CD14-positive monocyte (primary cell): Measurements from ENCODE around the gene LETM1. TPM values are rescaled to one million over a fixed set of nuclear protein-coding genes. Genes with fewer than 3 reads are reported as not detected.

Experiments
- DNase-seq, 3 donors: peaks; one replicate each; pipeline ENCODE4 v3.0.0-alpha.2; 2011 to 2022
- H2AFZ ChIP-seq: 2 replicates; pipeline ENCODE4 v1.6.0; 2012; ENCODE audit warnings: mild to moderate bottlenecking, low read depth, low read length, inconsistent platforms; ENCODE audit not compliant: insufficient read depth, poor library complexity, severe bottlenecking
- H3K27ac ChIP-seq, 2 donors: 1 replicate in 1 of 2; 2 replicates in 1 of 2; pipeline ENCODE4 v1.5.1; 2012 to 2013; ENCODE audit warnings: low read length in 2 of 2, control low read depth in 1 of 2, inconsistent platforms in 1 of 2, low read depth in 1 of 2, mild to moderate bottlenecking in 1 of 2
- H3K27me3 ChIP-seq, 2 donors: one replicate each; pipeline versions ENCODE4 v1.6.0 to v1.6.1; 2011 to 2013; ENCODE audit warnings: low read length in 2 of 2; ENCODE audit not compliant: control insufficient read depth in 2 of 2, insufficient read depth in 2 of 2
- H3K36me3 ChIP-seq, 2 donors: replicated peaks in 1 of 2; 1 replicate in 1 of 2; 2 replicates in 1 of 2; pipeline versions ENCODE4 v1.5.1 to v1.6.1; 2012 to 2013; ENCODE audit warnings: low read length in 2 of 2, control low read depth in 1 of 2, inconsistent platforms in 1 of 2, mild to moderate bottlenecking in 1 of 2; ENCODE audit not compliant: insufficient read depth in 2 of 2, control insufficient read depth in 1 of 2
- H3K4me1 ChIP-seq, 2 donors: 1 replicate in 1 of 2; 2 replicates in 1 of 2; pipeline versions ENCODE4 v1.5.1 to v1.6.1; 2012 to 2013; ENCODE audit warnings: low read length in 2 of 2, control low read depth in 1 of 2, inconsistent platforms in 1 of 2, mild to moderate bottlenecking in 1 of 2, moderate library complexity in 1 of 2; ENCODE audit not compliant: insufficient read depth in 2 of 2, control insufficient read depth in 1 of 2
- H3K4me2 ChIP-seq: replicated peaks from 2 replicates; pipeline ENCODE3; 2012; ENCODE audit warnings: low read length, moderate library complexity, mild to moderate bottlenecking; ENCODE audit not compliant: poor library complexity, severe bottlenecking; ENCODE audit errors: extremely low read depth
- H3K4me3 ChIP-seq, 3 experiments: fragments of 200-600 bp in 1 of 3; sonication (generic) in 1 of 3; replicated peaks in 1 of 3; 1 replicate in 2 of 3; 2 replicates in 1 of 3; pipeline ENCODE4 v1.5.1; 2011 to 2013; ENCODE audit warnings: low read length in 3 of 3, mild to moderate bottlenecking in 3 of 3, control low read depth in 2 of 3, low read depth in 2 of 3, inconsistent platforms in 1 of 3, moderate library complexity in 1 of 3
- H3K79me2 ChIP-seq: 2 replicates; pipeline ENCODE4 v1.6.0; 2012; ENCODE audit warnings: mild to moderate bottlenecking, control low read depth, inconsistent platforms, low read length, moderate library complexity; ENCODE audit not compliant: insufficient read depth
- H3K9ac ChIP-seq: 2 replicates; pipeline ENCODE4 v1.6.0; 2017; ENCODE audit warnings: low read length, mild to moderate bottlenecking; ENCODE audit not compliant: insufficient read depth, poor library complexity, severe bottlenecking
- H3K9me3 ChIP-seq, 2 donors: replicated peaks in 1 of 2; 1 replicate in 1 of 2; 2 replicates in 1 of 2; pipeline versions ENCODE4 v1.5.1 to v1.6.1; 2012 to 2013; ENCODE audit warnings: low read length in 2 of 2, control low read depth in 1 of 2; ENCODE audit not compliant: control insufficient read depth in 1 of 2, insufficient read depth in 1 of 2
- H4K20me1 ChIP-seq: 2 replicates; pipeline ENCODE4 v1.6.0; 2012; ENCODE audit warnings: mild to moderate bottlenecking, low read length, control low read depth, moderate library complexity; ENCODE audit not compliant: insufficient read depth
- H3K27ac Mint-ChIP-seq, 7 donors: one replicate each; pipeline ENCODE4 v1.8.0; 2020; ENCODE audit warnings: mild to moderate bottlenecking in 7 of 7, mixed read lengths in 7 of 7, moderate library complexity in 6 of 7, inconsistent platforms in 2 of 7
- H3K27me3 Mint-ChIP-seq, 3 donors: one replicate each; pipeline ENCODE4 v1.8.0; 2021 to 2022; ENCODE audit warnings: low read depth in 3 of 3, mild to moderate bottlenecking in 3 of 3, mixed read lengths in 3 of 3, moderate library complexity in 3 of 3, inconsistent platforms in 1 of 3
- H3K36me3 Mint-ChIP-seq, 2 donors: one replicate each; pipeline ENCODE4 v1.8.0; 2020; ENCODE audit warnings: mixed read lengths in 2 of 2, inconsistent platforms in 1 of 2, mild to moderate bottlenecking in 1 of 2
- H3K4me1 Mint-ChIP-seq: one replicate; pipeline ENCODE4 v1.8.0; 2020; ENCODE audit warnings: mild to moderate bottlenecking, mixed read lengths
- H3K4me3 Mint-ChIP-seq, 2 donors: one replicate each; pipeline ENCODE4 v1.8.0; 2020; ENCODE audit warnings: mild to moderate bottlenecking in 2 of 2, mixed read lengths in 2 of 2, moderate library complexity in 1 of 2
- H3K9me3 Mint-ChIP-seq, 7 donors: one replicate each; pipeline ENCODE4 v1.8.0; 2020 to 2022; ENCODE audit warnings: mixed read lengths in 7 of 7, mild to moderate bottlenecking in 6 of 7, moderate library complexity in 6 of 7, inconsistent platforms in 2 of 7
- CTCF ChIP-seq: fragments of 200-600 bp; IDR thresholded peaks from one replicate; pipeline ENCODE4 v1.8.0; 2022; ENCODE audit warnings: antibody characterized with exemption, mild to moderate bottlenecking
- WGBS: methylation state at CpG from one replicate; pipeline ENCODE4 v1.1.5; 2013; ENCODE audit warnings: missing lambda C conversion rate; ENCODE audit not compliant: insufficient coverage; 5-methylcytosine and 5-hydroxymethylcytosine counted together
- intact Hi-C, 2 donors: fragments of 100-400 bp; cut with micrococcal nuclease; formaldehyde crosslinking; loops; one replicate each; pipeline versions ENCODE4 v1.15.0 to v1.15.1; 2023
- polyA plus RNA-seq, 3 donors: library from polyadenylated mRNA; depleted of rRNA in 1 of 3; unstranded in 2 of 3; stranded (reverse) in 1 of 3; fragments of 300-500 nt in 2 of 3; fragments of >200 nt in 1 of 3; fragmentation: Illumina TruSeq in 2 of 3; gene quantifications; 1 replicate in 2 of 3; 2 replicates in 1 of 3; pipeline ENCODE4 v1.2.3, GENCODE V29; 2012 to 2021

The LETM1 gene
- polyA plus RNA-seq, 3 donors = 6.2 to 18.6 (median 9.0) TPM

- under 1% methylated on average over 61 of the region's 68 CpGs for WGBS
- no peak overlapping the region for H2AFZ ChIP-seq
- H3K9me3 ChIP-seq = no peaks in the 10 kb centered on the region
- no peak overlapping the region for H3K9ac ChIP-seq
- H3K4me1 ChIP-seq = peaks cover 5 to 16% of the 10 kb centered on the region in 2 donors
- DNase-seq = no peak
- H3K27ac Mint-ChIP-seq = no peak overlapping the region
- no peak overlapping the region for H3K27ac ChIP-seq
- peaks cover 16 to 56% of the 10 kb centered on the region in 2 donors for H3K27me3 ChIP-seq
- intact Hi-C loops = no loop called here
- peaks cover 2% of the 10 kb centered on the region for H3K4me1 Mint-ChIP-seq
- H4K20me1 ChIP-seq = no peaks in the 10 kb centered on the region
- TF ChIP-seq CTCF = no peak
- H3K4me3 ChIP-seq = no peak overlapping the region
- H3K9me3 Mint-ChIP-seq = peaks cover 0 to 5% (median 3%) of the 10 kb centered on the region in 7 donors
- no peaks in the 10 kb centered on the region for H3K36me3 Mint-ChIP-seq
- H3K36me3 ChIP-seq = no peaks in the 10 kb centered on the region
- H3K4me2 ChIP-seq = peak overlapping the region; percentile 59
- H3K27me3 Mint-ChIP-seq = peaks cover 45 to 66% (median 47%) of the 10 kb centered on the region in 3 donors
- H3K4me3 Mint-ChIP-seq = no peak overlapping the region
- H3K79me2 ChIP-seq = no peaks in the 10 kb centered on the region
Observed at GRCh38 chr4:1794809-1795298, 61.1 kb downstream of the LETM1 start.

- Mint-ChIP-seq H3K9me3 (peaks cover 0 to 5% (median 3%) of the 10 kb centered on the region in 7 donors), H3K27ac (no peak overlapping the region), H3K27me3 (peaks cover 45 to 63% (median 47%) of the 10 kb centered on the region in 3 donors), H3K4me3 (peak overlapping the region in 1 of 2 donors; percentile 21), H3K36me3 (no peaks in the 10 kb centered on the region), H3K4me1 (peaks cover 2% of the 10 kb centered on the region)
- Histone ChIP-seq H3K9me3 (no peaks in the 10 kb centered on the region), H3K9ac (no peak overlapping the region), H3K27ac (no peak overlapping the region), H3K36me3 (no peaks in the 10 kb centered on the region), H3K79me2 (no peaks in the 10 kb centered on the region), H3K4me3 (no peak overlapping the region), H4K20me1 (no peaks in the 10 kb centered on the region), H2AFZ (no peak overlapping the region), H3K27me3 (peaks cover 16 to 56% of the 10 kb centered on the region in 2 donors), H3K4me2 (peak overlapping the region; percentile 59), H3K4me1 (peaks cover 5 to 16% of the 10 kb centered on the region in 2 donors)
- no peak for DNase-seq
- 2% methylated on average over 101 of the region's 101 CpGs for WGBS
- intact Hi-C loops = no loop called here
- TF ChIP-seq CTCF = no peak
Observed at GRCh38 chr4:1793940-1794808, 61.8 kb downstream of the LETM1 start.
